SK-N-SH (cell line): Measurements from ENCODE around the gene GABRG3. TPM values are rescaled to one million over a fixed set of nuclear protein-coding genes. Genes with fewer than 3 reads are reported as not detected.

Source experiments
- CTCF ChIA-PET: fragments of 300-600, 350-600 bp; formaldehyde crosslinking; extraction: SDS; loops from one replicate; lab custom pipeline; 2021; lab: Yijun Ruan, JAX
- POLR2A ChIA-PET: fragments of 350-600 bp; sonication (Branson Sonifier 250); formaldehyde crosslinking; extraction: SDS; loops from one replicate; lab custom pipeline; 2020; ENCODE audit warnings: antibody characterized with exemption, inconsistent platforms; lab: Yijun Ruan, JAX
- DNase-seq: peaks from one replicate; pipeline ENCODE4 v3.0.0; 2012
- H2AFZ ChIP-seq: fragments of 200-600 bp; sonication (generic); 2 replicates; pipeline ENCODE4 v1.8.1; 2016; ENCODE audit warnings: antibody characterized with exemption, mild to moderate bottlenecking, low read depth
- H3F3A ChIP-seq: fragments of 200-600 bp; sonication (generic); replicated peaks from 2 replicates; pipeline ENCODE3; 2016; ENCODE audit warnings: antibody characterized with exemption, mild to moderate bottlenecking; ENCODE audit not compliant: insufficient read depth
- H3K27ac ChIP-seq, 2 experiments: fragments of 200-500 bp in 1 of 2; fragments of 200-600 bp in 1 of 2; sonication (Bioruptor generic) in 1 of 2; sonication (generic), shearing (Covaris generic) in 1 of 2; 2 replicates each; pipeline versions ENCODE4 v1.5.1 to v1.6.1; 2014 to 2016; ENCODE audit warnings: low read depth in 2 of 2, inconsistent platforms in 1 of 2, low read length in 1 of 2, mild to moderate bottlenecking in 1 of 2, mixed read lengths in 1 of 2
- H3K27me3 ChIP-seq: fragments of 200-600 bp; sonication (generic), shearing (Covaris generic); 2 replicates; pipeline ENCODE4 v1.6.1; 2016; ENCODE audit warnings: mixed run types; ENCODE audit not compliant: insufficient read depth
- H3K36me3 ChIP-seq, 2 experiments: fragments of 200-500 bp in 1 of 2; fragments of 200-600 bp in 1 of 2; sonication (Bioruptor generic) in 1 of 2; sonication (generic) in 1 of 2; replicated peaks in 1 of 2; 2 replicates each; pipeline versions ENCODE3 to v1.5.1; 2014 to 2016; ENCODE audit warnings: low read length in 1 of 2, mild to moderate bottlenecking in 1 of 2; ENCODE audit not compliant: insufficient read depth in 2 of 2, control insufficient read depth in 1 of 2
- H3K4me1 ChIP-seq, 2 experiments: fragments of 200-500 bp in 1 of 2; fragments of 200-600 bp in 1 of 2; sonication (Bioruptor generic) in 1 of 2; sonication (generic), shearing (Covaris generic) in 1 of 2; 2 replicates each; pipeline versions ENCODE4 v1.5.1 to v1.6.1; 2014 to 2016; ENCODE audit warnings: low read depth in 1 of 2, low read length in 1 of 2, mixed run types in 1 of 2; ENCODE audit not compliant: insufficient read depth in 2 of 2, control insufficient read depth in 1 of 2
- H3K4me2 ChIP-seq: fragments of 200-600 bp; sonication (generic), shearing (Covaris generic); 2 replicates; pipeline ENCODE4 v1.6.1; 2017; ENCODE audit warnings: mixed run types
- H3K4me3 ChIP-seq, 2 experiments: fragments of 200-500 bp in 1 of 2; fragments of 200-600 bp in 1 of 2; sonication (Bioruptor generic) in 1 of 2; sonication (generic), shearing (Covaris generic) in 1 of 2; 2 replicates each; pipeline versions ENCODE4 v1.5.1 to v1.8.1; 2014 to 2016; ENCODE audit warnings: low read depth in 2 of 2, inconsistent platforms in 1 of 2, low read length in 1 of 2, mild to moderate bottlenecking in 1 of 2, mixed read lengths in 1 of 2, moderate library complexity in 1 of 2
- H3K79me2 ChIP-seq: fragments of 200-600 bp; sonication (generic); 2 replicates; pipeline ENCODE4 v1.8.1; 2017; ENCODE audit warnings: mild to moderate bottlenecking; ENCODE audit not compliant: insufficient read depth
- H3K9ac ChIP-seq: fragments of 200-600 bp; sonication (generic); 2 replicates; pipeline ENCODE4 v1.6.1; 2017; ENCODE audit warnings: mixed run types
- H3K9me2 ChIP-seq: fragments of 200-600 bp; sonication (generic); 2 replicates; pipeline ENCODE4 v1.6.1; 2017; ENCODE audit warnings: mixed run types
- H3K9me3 ChIP-seq: fragments of 200-600 bp; sonication (generic); 2 replicates; pipeline ENCODE4 v1.6.1; 2017; ENCODE audit warnings: mixed run types, mild to moderate bottlenecking, moderate library complexity
- H4K20me1 ChIP-seq: fragments of 200-600 bp; sonication (generic); 2 replicates; pipeline ENCODE4 v1.6.1; 2017; ENCODE audit warnings: mild to moderate bottlenecking, mixed run types; ENCODE audit not compliant: insufficient read depth
- CHD2 ChIP-seq: fragments of 150-350 bp; IDR thresholded peaks from 2 replicates; pipeline ENCODE4 v1.6.1; 2018; ENCODE audit warnings: low read length; ENCODE audit not compliant: partially characterized antibody
- ELF1 ChIP-seq: IDR thresholded peaks from 2 replicates; pipeline ENCODE4 v1.4.0; 2012
- FOSL2 ChIP-seq: IDR thresholded peaks from 2 replicates; pipeline ENCODE4 v1.4.0; 2012; ENCODE audit warnings: low read depth, mild to moderate bottlenecking, moderate library complexity, borderline replicate concordance
- FOXJ3 ChIP-seq: sonication (generic); formaldehyde crosslinking; IDR thresholded peaks from 2 replicates; pipeline ENCODE4 v1.5.1; 2020; ENCODE audit warnings: mild to moderate bottlenecking, missing genetic modification reagents
- GABPA ChIP-seq: IDR thresholded peaks from 2 replicates; pipeline ENCODE4 v1.4.0; 2012; ENCODE audit warnings: low read depth, mild to moderate bottlenecking
- GATA2 ChIP-seq: sonication (generic); formaldehyde crosslinking; IDR thresholded peaks from 2 replicates; pipeline ENCODE4 v1.5.0; 2020; ENCODE audit warnings: mild to moderate bottlenecking, missing genetic modification reagents
- MEF2A ChIP-seq: IDR thresholded peaks from 2 replicates; pipeline ENCODE4 v1.4.0; 2012; ENCODE audit warnings: low read depth, borderline replicate concordance
- RAD21 ChIP-seq: IDR thresholded peaks from 2 replicates; pipeline ENCODE4 v1.6.1; 2012; ENCODE audit warnings: mild to moderate bottlenecking, low read length
- SIN3A ChIP-seq: IDR thresholded peaks from 2 replicates; pipeline ENCODE4 v1.6.1; 2012; ENCODE audit warnings: low read depth, mild to moderate bottlenecking, low read length, moderate library complexity, borderline replicate concordance
- TAF1 ChIP-seq: IDR thresholded peaks from 2 replicates; pipeline ENCODE4 v1.6.1; 2012; ENCODE audit warnings: low read depth, mild to moderate bottlenecking, low read length, moderate library complexity, borderline replicate concordance
- TEAD4 ChIP-seq: IDR thresholded peaks from 2 replicates; pipeline ENCODE4 v1.4.0; 2012; ENCODE audit warnings: mild to moderate bottlenecking, borderline replicate concordance; ENCODE audit not compliant: insufficient read depth
- WGBS: methylation state at CpG from one replicate; pipeline ENCODE4 v1.1.6; 2017; ENCODE audit warnings: low lambda C conversion rate; 5-methylcytosine and 5-hydroxymethylcytosine counted together
- polyA plus RNA-seq, 3 experiments: library from polyadenylated mRNA; depleted of rRNA; stranded (reverse); fragments of >200 nt; gene quantifications; 2 replicates each; pipeline ENCODE4 v1.2.3, GENCODE V29; 2012
- TF ChIP-seq, protein P1 (sequence below): fragments of 200-600 bp; sonication (generic); IDR thresholded peaks from 2 replicates; pipeline ENCODE4 v1.6.1; 2017; ENCODE audit warnings: antibody characterized with exemption, mild to moderate bottlenecking, moderate library complexity
- TF ChIP-seq, protein P2 (sequence below): IDR thresholded peaks from 2 replicates; pipeline ENCODE4 v1.6.1; 2012; ENCODE audit warnings: mild to moderate bottlenecking, low read depth, low read length, moderate library complexity
- TF ChIP-seq, protein P3 (sequence below): fragments of 150-350 bp; IDR thresholded peaks from 2 replicates; pipeline ENCODE4 v1.6.1; 2016; ENCODE audit warnings: mild to moderate bottlenecking, low read depth, low read length
- TF ChIP-seq, protein P4 (sequence below): IDR thresholded peaks from 2 replicates; pipeline ENCODE4 v1.4.0; 2012; ENCODE audit warnings: low read depth

The GABRG3 gene
- polyA plus RNA-seq, 1 of the 3 experiments (the other 2 are of a cell fraction) = not detected

DNA sequence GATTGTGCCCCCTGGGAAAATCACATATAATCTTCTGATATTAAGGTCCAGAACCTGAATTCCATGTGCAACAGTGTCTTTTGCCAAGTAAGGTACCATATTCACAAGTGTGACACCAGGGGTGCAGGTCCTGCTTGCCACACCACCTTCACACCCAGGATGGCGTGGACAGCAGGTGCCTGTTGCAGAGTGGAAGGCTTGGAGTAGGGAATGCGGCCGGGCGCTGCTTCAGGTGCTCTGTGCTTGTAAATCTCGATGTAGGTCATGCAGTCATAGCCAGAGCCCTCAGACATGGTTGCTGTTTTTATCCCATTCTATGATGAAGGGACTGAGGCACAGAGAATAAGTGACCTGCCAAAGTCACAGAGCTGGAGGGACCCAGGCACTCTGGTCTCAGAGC, 34.5 kb upstream of the GABRG3 start:
- H2AFZ ChIP-seq = no peak overlapping the region
- POLR2A ChIA-PET = no interaction called here
- CTCF ChIA-PET = no interaction called here
- H3K36me3 ChIP-seq = no peaks in the 10 kb centered on the region
- no peaks in the 10 kb centered on the region for H3K9me3 ChIP-seq
- no peak overlapping the region for H3K4me2 ChIP-seq
- H3K4me3 ChIP-seq = no peak overlapping the region
- no peaks in the 10 kb centered on the region for H3K79me2 ChIP-seq
- H4K20me1 ChIP-seq = no peaks in the 10 kb centered on the region
- WGBS = 43% methylated on average over 5 of the region's 5 CpGs
- no peak overlapping the region for H3K27ac ChIP-seq
- H3K9me2 ChIP-seq = no peaks in the 10 kb centered on the region
- H3K27me3 ChIP-seq = no peaks in the 10 kb centered on the region
- no peak overlapping the region for H3K9ac ChIP-seq
- no peak for DNase-seq
- TF ChIP-seq RAD21 (no peak), ELF1 (no peak), GATA2 (no peak), GABPA (no peak), SIN3A (no peak)
- H3K4me1 ChIP-seq = peaks cover 0 to 4% of the 10 kb centered on the region in 2 experiments; a peak in 1 of 4 replicates
- H3F3A ChIP-seq = no peaks in the 10 kb centered on the region

DNA sequence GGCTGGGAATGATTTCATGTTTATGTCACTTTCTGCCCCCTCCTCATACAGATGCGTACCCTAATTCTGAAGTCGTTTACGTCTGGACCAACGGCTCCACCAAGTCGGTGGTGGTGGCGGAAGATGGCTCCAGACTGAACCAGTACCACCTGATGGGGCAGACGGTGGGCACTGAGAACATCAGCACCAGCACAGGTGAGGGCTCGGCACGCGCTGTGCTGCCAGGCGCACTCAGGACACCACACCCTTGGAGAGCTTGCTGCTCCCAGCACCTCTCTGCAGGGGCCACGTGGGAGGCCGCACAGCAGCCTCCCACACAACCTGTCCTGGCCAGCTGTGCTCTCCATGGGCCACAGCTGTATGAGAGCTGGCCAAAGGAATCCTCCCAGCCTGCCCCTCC, 33.8 kb upstream of the GABRG3 start:
- H3K9me3 ChIP-seq = no peaks in the 10 kb centered on the region
- H3K4me2 ChIP-seq = no peak overlapping the region
- ChIA-PET CTCF (interaction anchor here (0.7 to 2.1 kb wide), 2 partner anchors 46 to 48 kb away, joined by 3 to 6 read pairs; no protein-coding TSS in a partner anchor), POLR2A (no interaction called here)
- no peaks in the 10 kb centered on the region for H4K20me1 ChIP-seq
- TF ChIP-seq, protein P1, sequence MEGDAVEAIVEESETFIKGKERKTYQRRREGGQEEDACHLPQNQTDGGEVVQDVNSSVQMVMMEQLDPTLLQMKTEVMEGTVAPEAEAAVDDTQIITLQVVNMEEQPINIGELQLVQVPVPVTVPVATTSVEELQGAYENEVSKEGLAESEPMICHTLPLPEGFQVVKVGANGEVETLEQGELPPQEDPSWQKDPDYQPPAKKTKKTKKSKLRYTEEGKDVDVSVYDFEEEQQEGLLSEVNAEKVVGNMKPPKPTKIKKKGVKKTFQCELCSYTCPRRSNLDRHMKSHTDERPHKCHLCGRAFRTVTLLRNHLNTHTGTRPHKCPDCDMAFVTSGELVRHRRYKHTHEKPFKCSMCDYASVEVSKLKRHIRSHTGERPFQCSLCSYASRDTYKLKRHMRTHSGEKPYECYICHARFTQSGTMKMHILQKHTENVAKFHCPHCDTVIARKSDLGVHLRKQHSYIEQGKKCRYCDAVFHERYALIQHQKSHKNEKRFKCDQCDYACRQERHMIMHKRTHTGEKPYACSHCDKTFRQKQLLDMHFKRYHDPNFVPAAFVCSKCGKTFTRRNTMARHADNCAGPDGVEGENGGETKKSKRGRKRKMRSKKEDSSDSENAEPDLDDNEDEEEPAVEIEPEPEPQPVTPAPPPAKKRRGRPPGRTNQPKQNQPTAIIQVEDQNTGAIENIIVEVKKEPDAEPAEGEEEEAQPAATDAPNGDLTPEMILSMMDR = no peak
- TF ChIP-seq, protein P2, sequence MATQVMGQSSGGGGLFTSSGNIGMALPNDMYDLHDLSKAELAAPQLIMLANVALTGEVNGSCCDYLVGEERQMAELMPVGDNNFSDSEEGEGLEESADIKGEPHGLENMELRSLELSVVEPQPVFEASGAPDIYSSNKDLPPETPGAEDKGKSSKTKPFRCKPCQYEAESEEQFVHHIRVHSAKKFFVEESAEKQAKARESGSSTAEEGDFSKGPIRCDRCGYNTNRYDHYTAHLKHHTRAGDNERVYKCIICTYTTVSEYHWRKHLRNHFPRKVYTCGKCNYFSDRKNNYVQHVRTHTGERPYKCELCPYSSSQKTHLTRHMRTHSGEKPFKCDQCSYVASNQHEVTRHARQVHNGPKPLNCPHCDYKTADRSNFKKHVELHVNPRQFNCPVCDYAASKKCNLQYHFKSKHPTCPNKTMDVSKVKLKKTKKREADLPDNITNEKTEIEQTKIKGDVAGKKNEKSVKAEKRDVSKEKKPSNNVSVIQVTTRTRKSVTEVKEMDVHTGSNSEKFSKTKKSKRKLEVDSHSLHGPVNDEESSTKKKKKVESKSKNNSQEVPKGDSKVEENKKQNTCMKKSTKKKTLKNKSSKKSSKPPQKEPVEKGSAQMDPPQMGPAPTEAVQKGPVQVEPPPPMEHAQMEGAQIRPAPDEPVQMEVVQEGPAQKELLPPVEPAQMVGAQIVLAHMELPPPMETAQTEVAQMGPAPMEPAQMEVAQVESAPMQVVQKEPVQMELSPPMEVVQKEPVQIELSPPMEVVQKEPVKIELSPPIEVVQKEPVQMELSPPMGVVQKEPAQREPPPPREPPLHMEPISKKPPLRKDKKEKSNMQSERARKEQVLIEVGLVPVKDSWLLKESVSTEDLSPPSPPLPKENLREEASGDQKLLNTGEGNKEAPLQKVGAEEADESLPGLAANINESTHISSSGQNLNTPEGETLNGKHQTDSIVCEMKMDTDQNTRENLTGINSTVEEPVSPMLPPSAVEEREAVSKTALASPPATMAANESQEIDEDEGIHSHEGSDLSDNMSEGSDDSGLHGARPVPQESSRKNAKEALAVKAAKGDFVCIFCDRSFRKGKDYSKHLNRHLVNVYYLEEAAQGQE = no peak
- no peak for TF ChIP-seq FOXJ3 (CRISPR knock-in tag)
- no peak for TF ChIP-seq RAD21
- no peak for TF ChIP-seq TEAD4
- no peak for TF ChIP-seq SIN3A
- TF ChIP-seq MEF2A = no peak
- no peak for TF ChIP-seq FOSL2
- no peak for TF ChIP-seq CHD2
- TF ChIP-seq, protein P3, sequence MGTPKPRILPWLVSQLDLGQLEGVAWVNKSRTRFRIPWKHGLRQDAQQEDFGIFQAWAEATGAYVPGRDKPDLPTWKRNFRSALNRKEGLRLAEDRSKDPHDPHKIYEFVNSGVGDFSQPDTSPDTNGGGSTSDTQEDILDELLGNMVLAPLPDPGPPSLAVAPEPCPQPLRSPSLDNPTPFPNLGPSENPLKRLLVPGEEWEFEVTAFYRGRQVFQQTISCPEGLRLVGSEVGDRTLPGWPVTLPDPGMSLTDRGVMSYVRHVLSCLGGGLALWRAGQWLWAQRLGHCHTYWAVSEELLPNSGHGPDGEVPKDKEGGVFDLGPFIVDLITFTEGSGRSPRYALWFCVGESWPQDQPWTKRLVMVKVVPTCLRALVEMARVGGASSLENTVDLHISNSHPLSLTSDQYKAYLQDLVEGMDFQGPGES = no peak
- no peak for TF ChIP-seq TAF1
- TF ChIP-seq, protein P4, sequence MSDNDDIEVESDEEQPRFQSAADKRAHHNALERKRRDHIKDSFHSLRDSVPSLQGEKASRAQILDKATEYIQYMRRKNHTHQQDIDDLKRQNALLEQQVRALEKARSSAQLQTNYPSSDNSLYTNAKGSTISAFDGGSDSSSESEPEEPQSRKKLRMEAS = no peak
- no peak for TF ChIP-seq GABPA
- H3K9ac ChIP-seq = no peak overlapping the region
- H2AFZ ChIP-seq = no peak overlapping the region
- no peaks in the 10 kb centered on the region for H3K27me3 ChIP-seq
- 59% methylated on average over 11 of the region's 13 CpGs for WGBS
- no peaks in the 10 kb centered on the region for H3K36me3 ChIP-seq
- no peaks in the 10 kb centered on the region for H3K9me2 ChIP-seq
- no peak overlapping the region for H3K4me3 ChIP-seq
- H3F3A ChIP-seq = no peaks in the 10 kb centered on the region
- H3K27ac ChIP-seq = no peak overlapping the region
- H3K79me2 ChIP-seq = no peaks in the 10 kb centered on the region
- no peak for DNase-seq
- H3K4me1 ChIP-seq = peaks cover 0 to 4% of the 10 kb centered on the region in 2 experiments; a peak in 1 of 4 replicates
